ENCODE results near the gene TMEM187. TPM values are rescaled to one million over a fixed set of nuclear protein-coding genes. Genes with fewer than 3 reads are reported as not detected.

The TMEM187 gene
- polyA plus RNA-seq, 1 experiment: 8.7 TPM

DNA sequence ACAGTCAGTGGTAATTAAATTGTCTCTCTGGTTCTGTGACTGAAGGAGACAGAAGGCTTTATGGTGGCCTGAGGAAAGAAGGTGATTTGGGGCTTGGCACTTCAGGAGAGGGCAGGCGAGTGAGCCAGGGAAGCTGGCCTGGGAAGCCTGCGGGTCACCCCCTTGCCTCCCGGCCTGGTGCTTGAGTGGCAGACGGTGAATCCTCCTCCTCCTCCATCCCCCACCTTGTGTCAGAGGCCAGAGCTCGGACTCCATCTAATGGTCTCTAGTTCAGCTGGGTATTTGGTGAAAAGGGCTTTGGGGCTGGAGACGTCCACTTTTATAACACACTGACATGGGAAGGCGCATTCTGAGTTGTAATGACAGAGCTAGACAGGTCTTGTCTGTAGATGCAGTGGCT lies 8.7 kb downstream of the TMEM187 start:
- Histone ChIP-seq H3K4me3 (ENCODE audit: low read depth, low read length) (no peak overlapping the region), H3K36me3 (ENCODE audit: control insufficient read depth, insufficient read depth, low read length) (no peaks in the 10 kb centered on the region), H3K27me3 (ENCODE audit: control insufficient read depth, insufficient read depth, low read length) (no peaks in the 10 kb centered on the region)
- ChIA-PET POLR2A (interaction anchor here (0.6 kb wide), 1 partner anchor 59 kb away, joined by 4 read pairs; no protein-coding TSS in a partner anchor), CTCF (interaction anchor here (0.8 kb wide), 1 partner anchor 21 kb away, joined by 4 read pairs; no protein-coding TSS in a partner anchor)
- TF ChIP-seq, protein P1, sequence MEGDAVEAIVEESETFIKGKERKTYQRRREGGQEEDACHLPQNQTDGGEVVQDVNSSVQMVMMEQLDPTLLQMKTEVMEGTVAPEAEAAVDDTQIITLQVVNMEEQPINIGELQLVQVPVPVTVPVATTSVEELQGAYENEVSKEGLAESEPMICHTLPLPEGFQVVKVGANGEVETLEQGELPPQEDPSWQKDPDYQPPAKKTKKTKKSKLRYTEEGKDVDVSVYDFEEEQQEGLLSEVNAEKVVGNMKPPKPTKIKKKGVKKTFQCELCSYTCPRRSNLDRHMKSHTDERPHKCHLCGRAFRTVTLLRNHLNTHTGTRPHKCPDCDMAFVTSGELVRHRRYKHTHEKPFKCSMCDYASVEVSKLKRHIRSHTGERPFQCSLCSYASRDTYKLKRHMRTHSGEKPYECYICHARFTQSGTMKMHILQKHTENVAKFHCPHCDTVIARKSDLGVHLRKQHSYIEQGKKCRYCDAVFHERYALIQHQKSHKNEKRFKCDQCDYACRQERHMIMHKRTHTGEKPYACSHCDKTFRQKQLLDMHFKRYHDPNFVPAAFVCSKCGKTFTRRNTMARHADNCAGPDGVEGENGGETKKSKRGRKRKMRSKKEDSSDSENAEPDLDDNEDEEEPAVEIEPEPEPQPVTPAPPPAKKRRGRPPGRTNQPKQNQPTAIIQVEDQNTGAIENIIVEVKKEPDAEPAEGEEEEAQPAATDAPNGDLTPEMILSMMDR (IDR thresholded peaks at IDR 0.05; ENCODE audit: insufficient read depth, low read depth, low read length): no peak
- DNase-seq (ENCODE audit: low read depth): no peak

DNA sequence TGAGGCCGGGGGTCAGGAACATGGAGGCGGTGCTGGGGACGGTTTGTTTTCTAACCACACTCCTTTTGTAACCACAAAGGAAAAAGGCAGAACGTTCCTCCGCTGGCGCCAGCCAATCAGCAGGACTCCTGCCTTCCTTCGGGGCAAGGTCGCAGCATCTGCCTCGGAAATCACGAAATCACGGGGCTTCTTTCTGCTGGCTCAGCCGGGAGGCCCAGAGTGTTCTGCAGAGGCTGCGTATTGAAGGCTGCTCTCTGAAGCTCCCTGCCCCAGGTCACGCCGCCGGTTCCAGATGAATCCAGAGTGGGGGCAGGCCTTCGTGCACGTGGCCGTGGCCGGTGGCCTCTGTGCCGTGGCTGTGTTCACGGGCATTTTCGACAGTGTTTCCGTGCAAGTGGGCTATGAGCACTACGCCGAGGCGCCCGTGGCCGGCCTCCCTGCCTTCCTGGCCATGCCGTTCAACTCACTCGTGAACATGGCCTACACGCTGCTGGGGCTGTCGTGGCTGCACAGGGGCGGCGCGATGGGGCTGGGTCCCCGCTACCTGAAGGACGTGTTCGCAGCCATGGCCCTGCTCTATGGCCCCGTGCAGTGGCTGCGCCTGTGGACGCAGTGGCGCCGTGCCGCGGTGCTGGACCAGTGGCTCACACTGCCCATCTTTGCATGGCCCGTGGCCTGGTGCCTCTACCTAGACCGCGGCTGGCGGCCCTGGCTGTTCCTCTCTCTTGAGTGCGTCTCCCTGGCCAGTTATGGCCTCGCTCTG lies 9.4 kb downstream of the TMEM187 start:
- Histone ChIP-seq H3K4me3 (ENCODE audit: low read depth, low read length) (no peak overlapping the region), H3K27me3 (ENCODE audit: control insufficient read depth, insufficient read depth, low read length) (no peaks in the 10 kb centered on the region), H3K36me3 (ENCODE audit: control insufficient read depth, insufficient read depth, low read length) (no peaks in the 10 kb centered on the region)
- TF ChIP-seq, protein P1 (IDR thresholded peaks at IDR 0.05; ENCODE audit: insufficient read depth, low read depth, low read length): no peak
- POLR2A ChIA-PET: interaction anchor here (0.6 kb wide), 1 partner anchor 59 kb away, joined by 4 read pairs; no protein-coding TSS in a partner anchor
- CTCF ChIA-PET: interaction anchor here (0.8 kb wide), 1 partner anchor 20 kb away, joined by 4 read pairs; no protein-coding TSS in a partner anchor
- DNase-seq (ENCODE audit: low read depth): no peak

DNA sequence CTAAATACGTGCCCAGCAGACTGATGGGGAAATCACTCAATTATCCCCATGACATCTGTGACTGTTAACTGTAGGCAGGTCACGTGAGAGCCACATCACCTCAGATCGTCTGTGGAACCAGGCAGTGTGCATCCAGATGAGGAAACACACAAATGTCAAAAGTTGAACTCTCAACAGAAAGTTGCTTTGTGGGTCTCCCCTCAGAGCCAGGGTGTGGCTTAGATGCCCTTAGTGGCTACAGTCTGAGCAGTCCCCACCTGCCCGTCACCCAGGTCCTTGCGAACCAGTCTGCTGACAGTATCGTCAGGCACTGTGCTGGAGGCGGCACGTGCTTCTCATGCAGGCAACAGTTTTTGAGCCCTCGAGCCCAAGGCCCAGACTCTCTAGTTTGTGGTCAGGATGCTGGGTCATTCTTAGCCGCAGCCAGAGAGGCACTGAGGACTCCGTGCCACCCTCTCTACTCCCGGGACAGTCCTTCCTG lies 10.8 kb downstream of the TMEM187 start:
- no peak for DNase-seq (ENCODE audit: low read depth)
- H3K27me3 ChIP-seq (ENCODE audit: control insufficient read depth, insufficient read depth, low read length): no peaks in the 10 kb centered on the region
- ChIA-PET CTCF (no interaction called here), POLR2A (no interaction called here)
- no peak overlapping the region for H3K4me3 ChIP-seq (ENCODE audit: low read depth, low read length)
- H3K36me3 ChIP-seq (ENCODE audit: control insufficient read depth, insufficient read depth, low read length): no peaks in the 10 kb centered on the region
- TF ChIP-seq, protein P1 (IDR thresholded peaks at IDR 0.05; ENCODE audit: insufficient read depth, low read depth, low read length): no peak

DNA sequence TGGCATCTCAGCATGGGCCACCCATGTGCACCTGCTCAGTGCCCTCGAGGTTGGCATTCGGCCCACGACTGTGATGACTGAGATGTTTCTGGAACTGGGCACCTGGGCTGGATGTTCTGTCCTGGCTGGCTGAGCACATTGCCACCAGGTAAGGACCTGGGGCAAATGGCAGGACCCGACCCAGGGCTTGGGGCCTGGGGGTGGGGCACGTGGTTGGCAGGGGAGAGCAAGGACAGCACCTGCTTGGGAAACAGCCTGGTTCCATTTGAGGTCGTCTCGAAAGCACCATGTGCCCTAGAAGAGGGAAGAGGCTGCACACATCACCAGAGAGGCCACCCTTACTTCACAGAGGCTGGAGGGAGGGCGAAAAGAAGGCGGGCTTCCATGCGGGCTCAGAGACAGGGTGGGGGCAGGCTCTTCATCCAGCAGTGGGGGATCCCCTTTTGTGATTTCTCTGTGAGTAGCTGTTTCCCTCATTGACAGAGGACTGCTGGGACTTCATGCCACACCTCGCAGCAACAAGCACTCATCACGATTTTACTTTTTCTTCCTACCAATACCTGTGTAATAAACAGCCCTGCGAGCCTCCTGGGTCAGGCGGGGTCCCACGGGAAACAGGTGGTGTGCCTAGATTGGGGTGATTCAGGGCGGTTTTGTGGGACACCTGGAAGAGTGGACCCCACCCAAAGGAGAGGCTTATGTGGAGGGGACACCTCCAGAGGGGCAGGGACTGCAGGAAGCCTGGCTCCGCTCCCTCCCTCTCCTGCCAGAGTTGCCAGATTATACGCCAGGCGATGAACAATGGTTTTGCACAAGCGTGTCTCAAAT lies 12.0 kb downstream of the TMEM187 start:
- TF ChIP-seq, protein P1 (IDR thresholded peaks at IDR 0.05; ENCODE audit: insufficient read depth, low read depth, low read length): no peak
- Histone ChIP-seq H3K27me3 (ENCODE audit: control insufficient read depth, insufficient read depth, low read length) (no peaks in the 10 kb centered on the region), H3K36me3 (ENCODE audit: control insufficient read depth, insufficient read depth, low read length) (no peaks in the 10 kb centered on the region), H3K4me3 (ENCODE audit: low read depth, low read length) (no peak overlapping the region)
- CTCF ChIA-PET: interaction anchor here (0.9 kb wide), 1 partner anchor 29 kb away, joined by 5 read pairs; no protein-coding TSS in a partner anchor
- POLR2A ChIA-PET: no interaction called here
- no peak for DNase-seq (ENCODE audit: low read depth)

DNA sequence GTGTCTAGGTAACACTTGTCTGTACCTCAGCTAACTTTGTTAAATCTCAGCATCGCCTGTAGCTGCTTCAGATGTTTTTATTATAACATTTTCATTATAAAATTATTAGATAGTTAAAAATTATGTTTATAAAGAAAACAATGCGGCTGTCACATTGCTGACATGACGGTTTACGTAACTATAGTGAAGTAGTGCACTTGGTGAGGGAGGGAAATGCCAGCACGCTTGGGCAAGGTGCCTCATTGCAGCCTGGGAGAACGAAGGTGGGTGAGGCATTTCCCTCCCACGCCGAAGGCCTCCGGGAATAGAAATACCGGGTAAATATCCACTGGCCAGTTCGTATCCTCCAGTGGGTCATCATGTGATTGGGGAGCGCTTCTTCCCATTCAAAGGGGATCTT lies 15.9 kb downstream of the TMEM187 start:
- Histone ChIP-seq H3K36me3 (ENCODE audit: control insufficient read depth, insufficient read depth, low read length) (no peaks in the 10 kb centered on the region), H3K4me3 (ENCODE audit: low read depth, low read length) (no peak overlapping the region), H3K27me3 (ENCODE audit: control insufficient read depth, insufficient read depth, low read length) (no peaks in the 10 kb centered on the region)
- ChIA-PET POLR2A (no interaction called here), CTCF (no interaction called here)
- DNase-seq (ENCODE audit: low read depth): no peak
- TF ChIP-seq, protein P1 (IDR thresholded peaks at IDR 0.05; ENCODE audit: insufficient read depth, low read depth, low read length): no peak
